BE2C (cell line): Measurements from ENCODE around the gene ATG2A.

Experiments
- DNase-seq: peaks from one replicate; pipeline ENCODE4 v3.0.0-alpha.2; 2020
- H3K27me3 ChIP-seq: fragments of 250-450 bp; sonication (Bioruptor Pico); 2 replicates; pipeline ENCODE4 v1.5.1; 2020; ENCODE audit warnings: mild to moderate bottlenecking
- H3K36me3 ChIP-seq: fragments of 250-450 bp; sonication (Bioruptor Pico); 2 replicates; pipeline ENCODE4 v1.5.1; 2020; ENCODE audit warnings: mild to moderate bottlenecking
- H3K4me1 ChIP-seq: fragments of 250-450 bp; sonication (Bioruptor Pico); 2 replicates; pipeline ENCODE4 v1.5.1; 2020
- H3K4me3 ChIP-seq: 2 replicates; pipeline ENCODE4 v1.5.1; 2011; ENCODE audit warnings: low read depth, low read length
- H3K9me3 ChIP-seq: fragments of 250-450 bp; sonication (Bioruptor Pico); 2 replicates; pipeline ENCODE4 v1.5.1; 2020
- TF ChIP-seq, protein P1 (sequence below): IDR thresholded peaks from 2 replicates; pipeline ENCODE4 v1.5.1; 2012; ENCODE audit warnings: mild to moderate bottlenecking, low read depth, low read length

The ATG2A gene

DNA sequence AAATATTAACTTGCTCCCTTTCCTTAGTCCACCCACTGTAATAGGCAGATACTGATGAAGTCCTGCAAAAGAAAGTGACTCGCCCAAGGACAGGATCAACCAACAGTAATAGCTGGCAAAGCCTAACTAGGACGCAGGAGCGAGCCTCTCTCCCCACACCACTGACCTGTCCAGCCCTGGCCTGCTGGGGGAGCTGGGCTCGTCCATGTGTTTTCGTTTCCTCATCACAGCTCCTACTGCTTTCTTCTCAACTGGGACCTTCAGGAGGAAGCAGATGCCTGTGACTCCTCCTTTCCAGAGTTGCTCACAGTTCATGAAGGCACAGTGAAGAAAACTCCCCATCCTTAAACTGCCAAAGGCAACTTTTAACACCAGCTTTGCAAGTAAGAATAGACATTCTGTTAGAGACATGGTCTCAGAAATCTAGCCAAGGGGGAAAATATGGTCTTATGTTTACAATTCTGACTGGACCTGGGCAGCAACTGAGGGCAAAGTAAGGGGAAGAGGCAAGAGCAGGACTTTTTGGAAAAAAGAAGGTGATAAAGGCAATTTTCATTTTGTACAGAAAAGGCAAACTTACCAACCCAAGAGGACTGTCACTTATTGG, 30.3 kb upstream of the ATG2A start:
- Histone ChIP-seq H3K4me3 (no peak overlapping the region), H3K4me1 (no peaks in the 10 kb centered on the region), H3K27me3 (no peaks in the 10 kb centered on the region), H3K9me3 (no peaks in the 10 kb centered on the region), H3K36me3 (no peaks in the 10 kb centered on the region)
- DNase-seq: no peak
- TF ChIP-seq, protein P1, sequence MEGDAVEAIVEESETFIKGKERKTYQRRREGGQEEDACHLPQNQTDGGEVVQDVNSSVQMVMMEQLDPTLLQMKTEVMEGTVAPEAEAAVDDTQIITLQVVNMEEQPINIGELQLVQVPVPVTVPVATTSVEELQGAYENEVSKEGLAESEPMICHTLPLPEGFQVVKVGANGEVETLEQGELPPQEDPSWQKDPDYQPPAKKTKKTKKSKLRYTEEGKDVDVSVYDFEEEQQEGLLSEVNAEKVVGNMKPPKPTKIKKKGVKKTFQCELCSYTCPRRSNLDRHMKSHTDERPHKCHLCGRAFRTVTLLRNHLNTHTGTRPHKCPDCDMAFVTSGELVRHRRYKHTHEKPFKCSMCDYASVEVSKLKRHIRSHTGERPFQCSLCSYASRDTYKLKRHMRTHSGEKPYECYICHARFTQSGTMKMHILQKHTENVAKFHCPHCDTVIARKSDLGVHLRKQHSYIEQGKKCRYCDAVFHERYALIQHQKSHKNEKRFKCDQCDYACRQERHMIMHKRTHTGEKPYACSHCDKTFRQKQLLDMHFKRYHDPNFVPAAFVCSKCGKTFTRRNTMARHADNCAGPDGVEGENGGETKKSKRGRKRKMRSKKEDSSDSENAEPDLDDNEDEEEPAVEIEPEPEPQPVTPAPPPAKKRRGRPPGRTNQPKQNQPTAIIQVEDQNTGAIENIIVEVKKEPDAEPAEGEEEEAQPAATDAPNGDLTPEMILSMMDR: no peak

DNA sequence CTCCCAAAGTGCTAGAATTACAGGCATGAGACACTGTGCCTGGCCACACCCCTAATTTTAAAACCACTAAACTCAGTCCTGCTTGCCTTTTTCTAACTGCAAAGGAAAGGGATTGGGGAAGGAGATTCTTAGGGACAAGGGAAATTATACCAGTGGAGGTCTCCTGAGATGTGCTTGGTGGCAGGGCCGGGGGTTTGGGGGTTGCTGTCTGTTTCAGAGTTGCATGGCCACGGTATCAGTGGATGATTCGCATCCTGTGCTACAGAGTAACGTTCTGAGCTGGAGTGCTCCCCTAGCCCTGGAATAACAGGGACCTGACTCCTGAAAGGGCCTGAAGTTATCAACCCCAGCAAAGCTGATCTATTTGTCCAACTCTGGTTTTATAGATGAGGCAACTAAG, 19.5 kb upstream of the ATG2A start:
- Histone ChIP-seq H3K4me3 (no peak overlapping the region), H3K36me3 (no peaks in the 10 kb centered on the region), H3K27me3 (no peaks in the 10 kb centered on the region), H3K9me3 (no peaks in the 10 kb centered on the region), H3K4me1 (no peaks in the 10 kb centered on the region)
- TF ChIP-seq, protein P1: no peak
- DNase-seq: no peak

DNA sequence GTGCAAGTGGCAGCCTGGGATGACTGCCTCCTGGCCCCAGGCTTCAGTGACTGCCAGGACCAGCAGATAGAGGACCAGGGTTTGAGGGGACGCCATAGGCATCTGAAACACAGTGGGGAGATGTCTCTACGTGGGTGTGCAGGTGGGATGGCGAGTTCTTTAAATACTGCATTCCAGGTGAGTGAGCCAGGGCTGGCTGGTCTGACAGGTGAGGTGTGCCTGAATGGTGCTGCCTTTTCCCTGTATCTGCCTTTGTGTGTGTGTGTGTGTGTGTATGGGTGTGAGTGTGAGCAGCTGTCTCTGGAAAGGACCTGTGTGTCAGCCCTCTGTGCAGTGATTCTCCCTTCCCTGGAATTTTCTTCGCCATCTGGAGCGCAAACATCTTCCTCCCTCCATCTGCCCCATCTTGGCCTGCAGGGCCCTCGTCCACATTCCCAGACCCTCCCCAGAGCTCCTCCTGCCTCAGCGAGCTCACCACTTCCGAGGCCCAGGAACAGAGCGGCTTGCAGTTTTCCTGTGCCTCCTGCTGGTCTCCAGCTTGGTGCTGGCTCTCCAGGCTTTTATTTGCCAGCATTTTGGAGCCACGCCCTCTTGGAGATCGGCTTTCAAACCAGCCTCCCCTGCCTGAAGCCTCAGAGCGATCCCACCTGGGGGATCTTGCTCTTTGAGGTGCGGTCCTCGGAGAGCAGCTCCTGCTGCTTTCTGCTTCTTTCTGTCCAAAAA, 18.5 kb upstream of the ATG2A start, which contains the start of gene GPHA2:
TSS of gene GPHA2 (minus strand) at position 535 of the 723 bp plus-strand sequence. CDS start at position 102, 433 bp downstream.
- Histone ChIP-seq H3K36me3 (no peaks in the 10 kb centered on the region), H3K4me3 (no peak within 1 kb of the TSS)
- no peak for DNase-seq

DNA sequence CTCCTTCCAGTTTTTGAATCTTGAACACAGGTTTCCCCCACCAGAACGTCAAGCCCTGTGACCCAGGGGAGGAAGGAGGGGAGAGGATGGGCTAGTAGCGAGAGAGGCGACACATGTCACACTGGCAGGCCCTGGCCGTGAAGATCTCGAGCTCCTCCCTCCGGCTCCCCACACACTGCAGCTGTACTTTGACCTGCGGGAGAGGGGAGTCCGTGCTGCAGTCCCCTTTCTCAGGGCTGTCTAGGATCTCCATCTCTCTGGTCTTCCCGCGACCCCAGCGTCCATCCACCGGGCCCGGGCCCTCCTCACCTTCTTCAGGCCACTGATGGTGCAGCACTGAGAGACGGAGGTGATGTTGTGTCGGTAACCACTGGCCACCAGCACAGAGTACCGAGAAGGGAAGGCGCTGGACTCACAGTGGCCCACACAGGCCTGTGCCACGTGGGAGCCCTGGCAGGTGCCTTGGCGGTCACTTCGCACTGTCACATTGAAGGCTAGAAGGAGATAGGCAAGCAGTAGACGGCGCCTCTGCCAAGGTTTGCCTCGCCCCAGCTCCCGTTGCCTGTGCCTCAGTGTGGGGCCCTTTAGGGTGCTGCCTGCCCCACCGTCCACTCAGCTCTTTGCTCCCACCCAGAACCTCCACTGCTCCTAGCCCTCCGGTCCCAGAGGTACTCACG, 17.8 kb upstream of the ATG2A start:
- DNase-seq: no peak

More for the DNA sequence above, 18.5 kb upstream of the ATG2A start, which contains the start of gene GPHA2:
- Histone ChIP-seq H3K4me1 (no peaks in the 10 kb centered on the region), H3K27me3 (no peaks in the 10 kb centered on the region), H3K9me3 (no peaks in the 10 kb centered on the region)
- TF ChIP-seq, protein P1: no peak

DNA sequence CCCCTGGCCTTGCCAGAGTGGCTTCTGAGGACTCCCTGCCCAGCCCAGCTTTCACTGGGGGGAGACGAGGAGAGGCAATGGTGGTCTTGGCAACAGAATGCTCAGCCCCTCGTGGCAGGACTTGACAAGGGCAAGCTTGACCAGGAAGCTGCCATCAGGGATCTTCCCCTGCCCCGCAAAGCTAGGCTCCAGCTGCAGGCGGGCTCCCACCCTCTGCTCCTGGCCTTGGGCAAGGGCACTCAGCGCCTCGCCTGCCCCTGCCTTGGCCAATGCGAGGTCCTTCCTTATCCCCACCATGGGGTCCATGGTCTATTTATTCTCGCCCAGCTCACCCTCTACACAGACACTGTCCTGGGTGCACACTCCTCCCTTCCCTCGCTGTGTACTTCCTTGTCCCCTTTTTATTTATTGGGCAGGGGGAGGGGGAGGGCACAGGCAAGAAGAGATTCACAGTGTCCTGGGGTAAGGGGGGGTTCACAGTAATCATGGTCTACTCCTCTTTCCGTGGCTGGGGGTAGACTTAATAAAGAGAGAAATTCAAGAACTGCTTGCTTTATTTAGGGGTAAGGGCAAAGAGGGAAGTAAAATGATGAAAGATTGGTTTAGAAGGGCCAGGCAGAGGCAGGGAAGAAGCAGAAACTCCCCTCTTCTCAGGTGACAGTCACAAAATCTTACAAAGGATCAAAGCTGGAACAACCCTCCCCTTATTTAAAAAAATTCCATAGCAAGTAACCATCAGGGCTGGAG, 17.1 kb upstream of the ATG2A start:
- no peak for DNase-seq
- TF ChIP-seq, protein P1: no peak
- H3K36me3 ChIP-seq: no peaks in the 10 kb centered on the region

More for the DNA sequence above, 17.8 kb upstream of the ATG2A start:
- H3K4me3 ChIP-seq: no peak overlapping the region
- no peaks in the 10 kb centered on the region for H3K27me3 ChIP-seq
- H3K4me1 ChIP-seq: no peaks in the 10 kb centered on the region
- TF ChIP-seq, protein P1: no peak
- no peaks in the 10 kb centered on the region for H3K36me3 ChIP-seq
- H3K9me3 ChIP-seq: no peaks in the 10 kb centered on the region

More for the DNA sequence above, 17.1 kb upstream of the ATG2A start:
- Histone ChIP-seq H3K4me1 (no peaks in the 10 kb centered on the region), H3K9me3 (no peaks in the 10 kb centered on the region), H3K27me3 (no peaks in the 10 kb centered on the region), H3K4me3 (no peak overlapping the region)
